ENCODE measurements around the gene ABHD8. TPM values are rescaled to one million over a fixed set of nuclear protein-coding genes. Genes with fewer than 3 reads are reported as not detected.

The ABHD8 gene
- total RNA-seq, 3 donors from 2014 or later (not counting 1 experiment from before 2014, with no cell fraction given) = 7.5 to 10.0 (median 9.7) TPM

DNA sequence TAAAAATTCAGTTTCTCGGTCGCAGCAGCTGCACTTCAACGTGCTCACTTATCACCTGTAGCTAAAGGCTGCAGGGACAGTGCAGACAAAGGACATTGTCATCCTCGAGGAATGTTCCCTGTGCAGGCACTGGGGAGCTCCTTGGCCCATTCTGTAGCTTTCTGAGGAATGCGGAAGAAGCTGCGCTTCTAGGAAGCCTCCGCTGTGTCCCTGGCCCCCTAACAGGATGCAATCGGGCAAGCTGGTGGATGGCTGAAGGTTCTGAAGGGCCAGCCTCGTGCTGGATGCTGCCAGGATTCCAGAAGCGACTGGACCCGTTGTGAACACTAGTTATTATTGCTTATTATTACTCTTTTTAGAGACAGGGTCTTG lies 23.4 kb upstream of the ABHD8 start:
- WGBS (ENCODE audit: insufficient coverage) = 89% methylated on average over 11 of the region's 11 CpGs
- Mint-ChIP-seq H3K27ac (no peak overlapping the region), H3K36me3 (no peaks in the 10 kb centered on the region), H3K9me3 (no peaks in the 10 kb centered on the region), H3K4me3 (no peak overlapping the region), H3K27me3 (ENCODE audit: low read depth in 2 of 2) (no peaks in the 10 kb centered on the region), H3K4me1 (peaks cover 0 to 18% of the 10 kb centered on the region in 2 donors)
- ATAC-seq = no peak
- Histone ChIP-seq H3K27ac (ENCODE audit: low read length) (no peak overlapping the region), H3K4me3 (ENCODE audit: low read length) (no peak overlapping the region), H3K36me3 (ENCODE audit: control insufficient read depth, insufficient read depth, low read length) (peaks cover 5% of the 10 kb centered on the region), H3K4me1 (ENCODE audit: control insufficient read depth, insufficient read depth, low read length) (peaks cover 22% of the 10 kb centered on the region), H3K27me3 (ENCODE audit: control insufficient read depth, insufficient read depth, low read length) (no peaks in the 10 kb centered on the region), H3K9me3 (ENCODE audit: control insufficient read depth, insufficient read depth, low read length) (no peaks in the 10 kb centered on the region)
- no peak for DNase-seq
- TF ChIP-seq, protein P1, sequence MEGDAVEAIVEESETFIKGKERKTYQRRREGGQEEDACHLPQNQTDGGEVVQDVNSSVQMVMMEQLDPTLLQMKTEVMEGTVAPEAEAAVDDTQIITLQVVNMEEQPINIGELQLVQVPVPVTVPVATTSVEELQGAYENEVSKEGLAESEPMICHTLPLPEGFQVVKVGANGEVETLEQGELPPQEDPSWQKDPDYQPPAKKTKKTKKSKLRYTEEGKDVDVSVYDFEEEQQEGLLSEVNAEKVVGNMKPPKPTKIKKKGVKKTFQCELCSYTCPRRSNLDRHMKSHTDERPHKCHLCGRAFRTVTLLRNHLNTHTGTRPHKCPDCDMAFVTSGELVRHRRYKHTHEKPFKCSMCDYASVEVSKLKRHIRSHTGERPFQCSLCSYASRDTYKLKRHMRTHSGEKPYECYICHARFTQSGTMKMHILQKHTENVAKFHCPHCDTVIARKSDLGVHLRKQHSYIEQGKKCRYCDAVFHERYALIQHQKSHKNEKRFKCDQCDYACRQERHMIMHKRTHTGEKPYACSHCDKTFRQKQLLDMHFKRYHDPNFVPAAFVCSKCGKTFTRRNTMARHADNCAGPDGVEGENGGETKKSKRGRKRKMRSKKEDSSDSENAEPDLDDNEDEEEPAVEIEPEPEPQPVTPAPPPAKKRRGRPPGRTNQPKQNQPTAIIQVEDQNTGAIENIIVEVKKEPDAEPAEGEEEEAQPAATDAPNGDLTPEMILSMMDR (IDR thresholded peaks at IDR 0.05) = no peak
- intact Hi-C loops (cut with micrococcal nuclease) = no loop called here

DNA sequence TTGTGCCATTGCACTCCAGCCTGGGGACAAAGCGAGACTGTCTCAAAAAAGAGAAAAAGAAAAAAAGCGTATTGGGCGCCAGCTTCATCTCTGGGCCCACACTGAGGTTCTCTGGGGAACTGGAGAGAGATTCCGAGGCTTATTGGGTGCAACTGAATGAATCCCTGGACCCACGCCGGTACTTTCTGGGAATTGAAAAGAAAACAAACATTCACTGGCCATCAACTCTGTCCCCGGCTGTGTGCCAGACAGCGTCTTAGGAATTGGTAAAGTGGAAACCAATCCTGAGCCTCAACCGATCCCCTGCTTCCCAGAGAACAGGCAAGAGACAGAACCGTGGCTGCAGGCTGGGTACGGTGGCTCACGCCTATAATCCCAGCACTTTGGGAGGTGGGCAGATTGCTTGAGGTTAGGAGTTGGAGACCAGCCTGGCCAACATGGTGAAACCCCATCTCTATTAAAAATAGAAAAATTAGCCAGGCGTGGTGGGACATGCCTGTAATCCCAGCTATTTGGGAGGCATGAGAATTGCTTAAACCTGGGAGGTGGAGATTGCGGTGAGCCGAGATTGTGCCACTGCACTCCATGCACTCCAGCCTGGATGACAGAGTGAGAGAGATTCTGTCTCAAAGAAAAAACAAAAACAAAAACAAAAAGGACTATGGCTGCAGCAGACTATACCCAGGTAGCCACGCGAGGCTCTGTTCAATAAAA lies 22.8 kb upstream of the ABHD8 start:
- TF ChIP-seq, protein P1 (IDR thresholded peaks at IDR 0.05) = no peak
- intact Hi-C loops (cut with micrococcal nuclease) = no loop called here
- Histone ChIP-seq H3K9me3 (ENCODE audit: control insufficient read depth, insufficient read depth, low read length) (no peaks in the 10 kb centered on the region), H3K4me3 (ENCODE audit: low read length) (no peak overlapping the region), H3K4me1 (ENCODE audit: control insufficient read depth, insufficient read depth, low read length) (peaks cover 22% of the 10 kb centered on the region), H3K27ac (ENCODE audit: low read length) (no peak overlapping the region), H3K27me3 (ENCODE audit: control insufficient read depth, insufficient read depth, low read length) (no peaks in the 10 kb centered on the region), H3K36me3 (ENCODE audit: control insufficient read depth, insufficient read depth, low read length) (peaks cover 6% of the 10 kb centered on the region)
- H3K4me3 Mint-ChIP-seq = no peak overlapping the region
- H3K36me3 Mint-ChIP-seq = no peaks in the 10 kb centered on the region
- no peaks in the 10 kb centered on the region for H3K27me3 Mint-ChIP-seq (ENCODE audit: low read depth in 2 of 2)
- H3K9me3 Mint-ChIP-seq = no peaks in the 10 kb centered on the region
- peaks cover 0 to 18% of the 10 kb centered on the region in 2 donors for H3K4me1 Mint-ChIP-seq
- no peak for ATAC-seq
- 98% methylated on average over 17 of the region's 17 CpGs for WGBS (ENCODE audit: insufficient coverage)
- DNase-seq = no peak
- no peak overlapping the region for H3K27ac Mint-ChIP-seq

DNA sequence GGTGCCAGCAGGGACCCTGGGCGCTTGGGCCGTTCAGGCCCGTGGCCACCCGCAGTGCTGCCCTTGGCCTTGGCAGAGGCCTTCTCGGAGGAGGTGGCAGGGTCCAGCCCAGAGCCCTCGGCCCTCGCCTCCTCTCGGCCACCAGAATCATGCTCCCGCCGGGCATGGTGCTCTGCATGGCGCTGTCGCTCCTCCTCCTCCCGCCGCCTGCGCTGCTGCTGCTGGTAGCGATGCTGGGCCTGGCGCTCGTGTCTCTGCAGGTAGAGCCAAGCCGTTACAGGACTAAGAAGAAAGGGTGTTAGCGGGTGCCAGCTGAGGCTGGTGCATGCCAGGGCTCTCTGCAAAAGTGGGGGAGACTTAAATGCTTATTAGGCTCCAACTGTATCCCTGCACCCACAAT lies 21.9 kb upstream of the ABHD8 start:
- intact Hi-C loops (cut with micrococcal nuclease) = no loop called here
- peaks cover 0 to 13% of the 10 kb centered on the region in 2 donors for H3K4me1 Mint-ChIP-seq
- Histone ChIP-seq H3K36me3 (ENCODE audit: control insufficient read depth, insufficient read depth, low read length) (peaks cover 12% of the 10 kb centered on the region), H3K4me1 (ENCODE audit: control insufficient read depth, insufficient read depth, low read length) (peaks cover 21% of the 10 kb centered on the region), H3K4me3 (ENCODE audit: low read length) (no peak overlapping the region), H3K27me3 (ENCODE audit: control insufficient read depth, insufficient read depth, low read length) (no peaks in the 10 kb centered on the region), H3K27ac (ENCODE audit: low read length) (no peak overlapping the region), H3K9me3 (ENCODE audit: control insufficient read depth, insufficient read depth, low read length) (no peaks in the 10 kb centered on the region)
- no peak overlapping the region for H3K4me3 Mint-ChIP-seq
- WGBS (ENCODE audit: insufficient coverage) = 97% methylated on average over 20 of the region's 20 CpGs
- H3K27ac Mint-ChIP-seq = no peak overlapping the region
- ATAC-seq = no peak
- H3K9me3 Mint-ChIP-seq = no peaks in the 10 kb centered on the region
- H3K36me3 Mint-ChIP-seq = no peaks in the 10 kb centered on the region
- H3K27me3 Mint-ChIP-seq (ENCODE audit: low read depth in 2 of 2) = no peaks in the 10 kb centered on the region
- TF ChIP-seq, protein P1 (IDR thresholded peaks at IDR 0.05) = no peak
- no peak for DNase-seq
